Fibroblast of lung (primary cell): ENCODE measurements around the gene LILRA6. TPM values are rescaled to one million over a fixed set of nuclear protein-coding genes. Genes with fewer than 3 reads are reported as not detected.

Source experiments
- DNase-seq, 2 donors: peaks; one replicate each; pipeline versions ENCODE4 v3.0.0 to v3.0.0-alpha.2; 2010; ENCODE audit warnings: low read depth in 2 of 2
- H2AFZ ChIP-seq: 2 replicates; pipeline ENCODE4 v1.5.1; 2012; ENCODE audit warnings: low read length, control low read depth, inconsistent platforms
- H3K27ac ChIP-seq: 2 replicates; pipeline ENCODE4 v1.5.1; 2011; ENCODE audit warnings: low read length, control low read depth; ENCODE audit not compliant: insufficient read depth
- H3K27me3 ChIP-seq: 2 replicates; pipeline ENCODE4 v1.5.1; 2011; ENCODE audit warnings: mild to moderate bottlenecking, low read length; ENCODE audit not compliant: control insufficient read depth, insufficient read depth
- H3K36me3 ChIP-seq: 2 replicates; pipeline ENCODE4 v1.5.1; 2011; ENCODE audit warnings: low read length; ENCODE audit not compliant: control insufficient read depth, insufficient read depth
- H3K4me1 ChIP-seq: 2 replicates; pipeline ENCODE4 v1.5.1; 2011; ENCODE audit warnings: low read length; ENCODE audit not compliant: control insufficient read depth, insufficient read depth; ENCODE audit errors: extremely low read depth
- H3K4me2 ChIP-seq: 2 replicates; pipeline ENCODE4 v1.5.1; 2011; ENCODE audit warnings: low read length, control low read depth; ENCODE audit not compliant: insufficient read depth; ENCODE audit errors: extremely low read depth
- H3K4me3 ChIP-seq, 4 experiments: fragments of 200-600 bp in 1 of 4; sonication (generic) in 1 of 4; replicated peaks in 1 of 4; 2 replicates each; pipeline ENCODE4 v1.5.1; 2011 to 2016; ENCODE audit warnings: low read length in 4 of 4, low read depth in 3 of 4, mild to moderate bottlenecking in 3 of 4, control low read depth in 2 of 4, inconsistent platforms in 1 of 4, mixed read lengths in 1 of 4; ENCODE audit not compliant: insufficient read depth in 1 of 4; ENCODE audit errors: control extremely low read depth in 1 of 4
- H3K79me2 ChIP-seq: 2 replicates; pipeline ENCODE4 v1.5.1; 2012; ENCODE audit warnings: mild to moderate bottlenecking, low read length, inconsistent platforms; ENCODE audit not compliant: control insufficient read depth, insufficient read depth
- H3K9ac ChIP-seq: 2 replicates; pipeline ENCODE4 v1.5.1; 2011; ENCODE audit warnings: mild to moderate bottlenecking, low read length, control low read depth; ENCODE audit not compliant: insufficient read depth
- H3K9me3 ChIP-seq: 2 replicates; pipeline ENCODE4 v1.5.1; 2012; ENCODE audit warnings: low read depth, low read length; ENCODE audit not compliant: control insufficient read depth, insufficient read depth
- H4K20me1 ChIP-seq: 2 replicates; pipeline ENCODE4 v1.5.1; 2011; ENCODE audit warnings: low read length; ENCODE audit not compliant: control insufficient read depth, insufficient read depth; ENCODE audit errors: extremely low read depth
- CTCF ChIP-seq, 2 donors: IDR thresholded peaks in 1 of 2; conservative IDR thresholded peaks in 1 of 2; 1 replicate in 1 of 2; 2 replicates in 1 of 2; pipeline ENCODE4 v1.5.1; 2011 to 2012; ENCODE audit warnings: low read length in 2 of 2, control low read depth in 1 of 2, inconsistent platforms in 1 of 2, low read depth in 1 of 2, mild to moderate bottlenecking in 1 of 2
- EZH2 ChIP-seq: IDR thresholded peaks from 2 replicates; pipeline ENCODE4 v1.5.1; 2012; ENCODE audit warnings: low read length, control low read depth, mild to moderate bottlenecking; ENCODE audit errors: missing control alignments
- polyA plus RNA-seq, 2 donors: library from polyadenylated mRNA; depleted of rRNA in 1 of 2; stranded (reverse) in 1 of 2; unstranded in 1 of 2; fragments of >200 nt; gene quantifications; 2 replicates each; pipeline ENCODE4 v1.2.1, GENCODE V29; 2011 to 2012; ENCODE audit warnings: missing spikeins in 1 of 2
- total RNA-seq: library from RNA; depleted of rRNA; stranded (reverse); fragments of >200 nt; gene quantifications from 2 replicates; pipeline ENCODE4 v1.2.1, GENCODE V29; 2014

LILRA6 gene
- total and polyA plus RNA-seq, 2 donors (not counting 1 experiment from before 2014, with no cell fraction given) = not detected

DNA sequence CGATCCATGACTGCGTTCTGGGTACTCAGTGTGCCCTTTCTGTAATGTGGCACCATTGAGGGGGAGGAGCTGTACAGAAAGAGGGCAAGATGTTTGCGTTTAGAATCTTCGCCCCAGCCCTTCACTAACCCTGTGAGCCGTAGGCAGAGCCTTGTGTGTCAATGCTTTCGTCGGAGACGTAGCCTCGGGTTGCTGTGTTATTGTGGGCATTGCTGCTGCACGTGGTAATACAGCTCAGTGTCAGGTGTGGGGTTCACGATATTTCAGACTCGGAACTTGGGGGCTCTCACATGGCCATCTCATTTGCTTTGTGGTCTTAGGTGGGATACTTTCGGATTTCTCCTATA is 35.8 kb downstream of the LILRA6 start:
- H3K27me3 ChIP-seq = no peaks in the 10 kb centered on the region
- H3K4me3 ChIP-seq = no peak overlapping the region
- no peak overlapping the region for H3K27ac ChIP-seq
- TF ChIP-seq EZH2 = no peak
- no peak for TF ChIP-seq CTCF (conservative IDR thresholded peaks at IDR 0.05 in 1 of 2, IDR thresholded peaks at IDR 0.05 in 1 of 2; ENCODE audit: low read depth in 1 of 2, low read length in 2 of 2)
- no peaks in the 10 kb centered on the region for H3K9me3 ChIP-seq
- peaks cover 5% of the 10 kb centered on the region for H4K20me1 ChIP-seq
- peaks cover 73% of the 10 kb centered on the region for H3K79me2 ChIP-seq
- peaks cover 36% of the 10 kb centered on the region for H3K4me1 ChIP-seq
- peaks cover 34% of the 10 kb centered on the region for H3K36me3 ChIP-seq
- H2AFZ ChIP-seq = no peak overlapping the region
- H3K9ac ChIP-seq = no peak overlapping the region
- H3K4me2 ChIP-seq = no peak overlapping the region
- DNase-seq = no peak

DNA sequence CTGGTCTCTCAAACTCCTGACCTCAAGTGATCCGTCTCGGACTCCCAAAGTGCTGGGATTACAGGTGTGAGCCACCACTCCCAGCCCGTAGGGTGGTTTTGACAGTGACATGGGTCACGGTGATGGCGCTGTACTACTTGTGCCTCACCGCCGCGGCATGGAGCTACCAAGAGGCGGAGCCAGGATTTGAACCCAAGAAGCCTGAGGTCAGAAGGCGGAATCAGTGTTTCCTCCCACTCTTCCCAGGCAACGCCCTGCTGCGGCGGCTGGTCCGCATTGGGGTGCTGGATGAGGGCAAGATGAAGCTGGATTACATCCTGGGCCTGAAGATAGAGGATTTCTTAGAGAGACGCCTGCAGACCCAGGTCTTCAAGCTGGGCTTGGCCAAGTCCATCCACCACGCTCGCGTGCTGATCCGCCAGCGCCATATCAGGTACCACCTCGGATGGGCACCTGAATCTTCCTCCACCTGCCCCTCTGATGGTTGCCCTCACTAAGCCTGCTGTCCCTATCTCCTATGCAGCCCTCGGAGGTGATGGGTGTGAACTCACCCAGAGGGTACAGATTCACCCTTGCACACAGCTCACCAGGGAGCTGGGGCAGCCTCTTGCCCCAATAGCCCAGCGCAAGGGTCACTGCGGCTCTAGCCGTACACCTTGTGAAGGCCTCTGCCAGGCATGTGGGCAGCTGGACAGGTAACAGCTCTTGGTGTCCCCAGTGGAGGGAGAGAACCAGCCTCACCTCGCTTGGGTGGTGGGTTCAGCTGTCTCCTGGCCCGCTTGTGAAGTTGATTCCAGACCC is 36.4 kb downstream of the LILRA6 start:
- Histone ChIP-seq H3K4me3 (no peak overlapping the region), H3K9ac (no peak overlapping the region), H3K27me3 (no peaks in the 10 kb centered on the region), H3K36me3 (peaks cover 34% of the 10 kb centered on the region), H4K20me1 (peaks cover 5% of the 10 kb centered on the region), H3K4me1 (peaks cover 38% of the 10 kb centered on the region), H2AFZ (no peak overlapping the region), H3K27ac (no peak overlapping the region), H3K9me3 (no peaks in the 10 kb centered on the region), H3K79me2 (peaks cover 76% of the 10 kb centered on the region), H3K4me2 (no peak overlapping the region)
- no peak for TF ChIP-seq EZH2
- TF ChIP-seq CTCF (conservative IDR thresholded peaks at IDR 0.05 in 1 of 2, IDR thresholded peaks at IDR 0.05 in 1 of 2; ENCODE audit: low read depth in 1 of 2, low read length in 2 of 2) = no peak
- DNase-seq = no peak

GRCh38 chr19:54204767-54205468 is 37.7 kb downstream of the LILRA6 start:
- H3K27me3 ChIP-seq = no peaks in the 10 kb centered on the region
- no peak overlapping the region for H3K27ac ChIP-seq
- peaks cover 34% of the 10 kb centered on the region for H3K36me3 ChIP-seq
- H2AFZ ChIP-seq = no peak overlapping the region
- DNase-seq = no peak
- peaks cover 5% of the 10 kb centered on the region for H4K20me1 ChIP-seq
- H3K9ac ChIP-seq = no peak overlapping the region
- peak overlapping the region; percentile 40 for H3K4me2 ChIP-seq
- no peak for TF ChIP-seq EZH2
- TF ChIP-seq CTCF (conservative IDR thresholded peaks at IDR 0.05 in 1 of 2, IDR thresholded peaks at IDR 0.05 in 1 of 2; ENCODE audit: low read depth in 1 of 2, low read length in 2 of 2) = no peak
- no peaks in the 10 kb centered on the region for H3K9me3 ChIP-seq
- H3K79me2 ChIP-seq = peaks cover 79% of the 10 kb centered on the region
- H3K4me1 ChIP-seq = peaks cover 34% of the 10 kb centered on the region
- H3K4me3 ChIP-seq = peak overlapping the region in 1 of 4 experiments; percentile 21
